Lung (tissue), 12 donors: ENCODE measurements around the gene PLCH1. TPM values are rescaled to one million over a fixed set of nuclear protein-coding genes. Genes with fewer than 3 reads are reported as not detected.

Source experiments
- ATAC-seq: fragments of 200-7000 bp; cut with Tn5 transposase; one replicate; pipeline ENCODE4 v1.9.1; 2020; ENCODE audit warnings: moderate number of reproducible peaks; ENCODE audit not compliant: insufficient read depth, low FRiP score
- DNase-seq, 3 donors: peaks; one replicate each; pipeline ENCODE4 v3.0.0-alpha.2; 2013 to 2017
- H3K27ac ChIP-seq, 2 donors: one replicate each; pipeline ENCODE4 v1.5.1; 2013; ENCODE audit warnings: mild to moderate bottlenecking in 2 of 2, moderate library complexity in 2 of 2, control low read depth in 1 of 2, inconsistent platforms in 1 of 2, low read depth in 1 of 2, low read length in 1 of 2
- H3K27me3 ChIP-seq, 3 donors: one replicate each; pipeline ENCODE4 v1.5.1; 2013; ENCODE audit warnings: low read length in 2 of 3; ENCODE audit not compliant: control insufficient read depth in 3 of 3, insufficient read depth in 3 of 3
- H3K36me3 ChIP-seq, 4 donors: one replicate each; pipeline ENCODE4 v1.5.1; 2013; ENCODE audit warnings: low read length in 4 of 4, mild to moderate bottlenecking in 1 of 4, moderate library complexity in 1 of 4; ENCODE audit not compliant: control insufficient read depth in 4 of 4, insufficient read depth in 4 of 4
- H3K4me1 ChIP-seq, 5 donors: one replicate each; pipeline ENCODE4 v1.5.1; 2013; ENCODE audit warnings: low read length in 5 of 5, mild to moderate bottlenecking in 2 of 5, moderate library complexity in 1 of 5; ENCODE audit not compliant: control insufficient read depth in 5 of 5, insufficient read depth in 5 of 5
- H3K4me3 ChIP-seq: one replicate; pipeline ENCODE4 v1.5.1; 2013; ENCODE audit warnings: mild to moderate bottlenecking, control low read depth, moderate library complexity
- H3K9ac ChIP-seq, 2 donors: one replicate each; pipeline ENCODE4 v1.5.1; 2013; ENCODE audit warnings: low read length in 2 of 2, control low read depth in 1 of 2; ENCODE audit not compliant: insufficient read depth in 1 of 2
- H3K9me3 ChIP-seq, 4 donors: one replicate each; pipeline ENCODE4 v1.5.1; 2013; ENCODE audit warnings: low read length in 3 of 4, mild to moderate bottlenecking in 1 of 4, moderate library complexity in 1 of 4; ENCODE audit not compliant: control insufficient read depth in 4 of 4, insufficient read depth in 3 of 4
- CTCF ChIP-seq: IDR thresholded peaks from 2 replicates; pipeline ENCODE4 v1.5.1; 2012; ENCODE audit warnings: mild to moderate bottlenecking; ENCODE audit errors: control extremely low read depth, extremely low read depth
- WGBS, 2 donors: extraction: QIAGEN DNeasy Blood & Tissue Kit; methylation state at CpG; one replicate each; pipeline ENCODE4 v1.1.7; 2013; 5-methylcytosine and 5-hydroxymethylcytosine counted together
- polyA plus RNA-seq, 2 donors: library from polyadenylated mRNA; stranded (reverse); fragments of 200-250 nt; gene quantifications; one replicate each; pipeline ENCODE4 v1.2.1, GENCODE V29; 2013
- total RNA-seq, 2 donors: library from RNA; depleted of rRNA in 1 of 2; stranded (reverse); fragments of >200 nt in 1 of 2; gene quantifications; one replicate each; pipeline ENCODE4 v1.2.1, GENCODE V29; 2014 to 2021
- donor health status: control.
- donor health status: control.
- donor health status: Bipolar disorder and iron deficiency.
- donor health status: healthy.
- donor health status: DM: yes; HTN: yes; CAD: no.

The PLCH1 gene
- total and polyA plus RNA-seq, 4 donors, result 2.5 to 22.8 (median 9.1) TPM

DNA sequence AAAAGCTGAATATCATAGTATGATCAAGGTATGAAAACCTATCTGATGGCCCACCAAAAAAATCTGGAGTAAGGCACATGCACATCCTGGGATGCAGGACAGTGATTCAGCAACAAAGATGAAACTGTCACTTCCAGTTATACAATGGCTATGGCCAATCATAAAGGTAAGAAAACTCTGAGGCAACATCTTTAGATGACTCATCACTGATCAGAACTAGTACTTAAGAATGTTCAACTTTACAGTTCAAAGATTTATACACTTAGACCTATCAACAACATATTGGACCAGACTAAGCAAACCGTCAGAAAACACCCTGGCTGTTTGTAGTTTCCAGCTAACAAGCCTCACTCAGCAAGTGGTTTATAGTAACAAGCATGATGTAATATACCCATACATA is 21.3 kb upstream of the PLCH1 start:
- Histone ChIP-seq H3K27ac (no peak overlapping the region), H3K4me3 (no peak overlapping the region), H3K9me3 (peaks cover 0 to 7% (median 0%) of the 10 kb centered on the region in 4 donors), H3K4me1 (no peaks in the 10 kb centered on the region), H3K9ac (no peak overlapping the region), H3K27me3 (no peaks in the 10 kb centered on the region), H3K36me3 (peaks cover 2 to 7% (median 4%) of the 10 kb centered on the region in 4 donors)
- 84 to 89% methylated on average over 1 of the region's 1 CpG for whole genome bisulfite sequencing, 2 donors
- ATAC-seq (no peak), DNase-seq (no peak)
- TF ChIP-seq CTCF, result no peak

DNA sequence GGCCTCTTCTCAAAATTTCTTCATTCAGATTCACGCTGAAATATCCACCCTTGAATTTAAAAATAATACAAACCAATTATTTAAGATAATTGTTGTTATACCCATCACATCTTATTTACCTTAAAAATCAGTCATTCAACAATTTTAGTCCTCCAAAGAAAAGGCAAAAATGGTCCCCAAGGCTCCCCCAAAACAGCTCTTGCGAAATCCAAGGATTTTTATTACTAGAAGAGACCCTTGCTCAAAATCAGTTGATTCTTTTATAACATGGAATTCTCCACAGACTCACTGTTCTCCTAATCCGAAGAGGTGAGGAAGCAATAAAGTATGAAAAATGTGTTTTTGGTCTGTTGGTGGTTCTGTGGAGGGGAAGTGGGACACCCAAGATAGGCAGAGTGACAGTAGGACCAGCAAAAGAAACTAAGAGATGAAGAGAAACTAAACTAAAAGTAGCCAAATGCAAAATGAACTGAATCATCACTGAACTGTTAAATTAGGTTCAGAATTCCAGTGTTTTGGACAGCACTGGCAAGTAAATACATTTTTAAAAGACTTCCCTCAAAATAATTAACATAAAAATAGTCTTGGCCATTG is 19.1 kb upstream of the PLCH1 start:
- H3K36me3 ChIP-seq, result peaks cover 0 to 4% (median 2%) of the 10 kb centered on the region in 4 donors
- no peak overlapping the region for H3K27ac ChIP-seq
- WGBS, 2 donors, result 78 to 86% methylated on average over 3 of the region's 3 CpGs
- no peaks in the 10 kb centered on the region for H3K9me3 ChIP-seq
- ATAC-seq, result no peak
- no peak overlapping the region for H3K4me3 ChIP-seq
- DNase-seq, result no peak
- peaks cover 0 to 4% (median 0%) of the 10 kb centered on the region in 5 donors for H3K4me1 ChIP-seq
- H3K9ac ChIP-seq, result no peak overlapping the region
- H3K27me3 ChIP-seq, result no peaks in the 10 kb centered on the region
- TF ChIP-seq CTCF, result no peak

- WGBS, 2 donors, result 95% methylated on average over 4 of the region's 4 CpGs
- Histone ChIP-seq H3K4me3 (no peak overlapping the region), H3K27me3 (no peaks in the 10 kb centered on the region), H3K4me1 (peaks cover 0 to 4% (median 0%) of the 10 kb centered on the region in 5 donors), H3K36me3 (peaks cover 0 to 4% (median 0%) of the 10 kb centered on the region in 4 donors), H3K9ac (no peak overlapping the region), H3K9me3 (no peaks in the 10 kb centered on the region), H3K27ac (no peak overlapping the region)
- TF ChIP-seq CTCF, result no peak
- ATAC-seq, result no peak
- DNase-seq, result no peak
Observed at GRCh38 chr3:155760653-155761052, 15.8 kb upstream of the PLCH1 start.

- Histone ChIP-seq H3K9me3 (no peaks in the 10 kb centered on the region), H3K36me3 (peaks cover 0 to 4% (median 0%) of the 10 kb centered on the region in 4 donors), H3K4me3 (no peak overlapping the region), H3K9ac (no peak overlapping the region), H3K4me1 (peaks cover 0 to 4% (median 0%) of the 10 kb centered on the region in 5 donors), H3K27me3 (no peaks in the 10 kb centered on the region), H3K27ac (no peak overlapping the region)
- WGBS, 2 donors, result 90 to 91% methylated on average over 7 of the region's 7 CpGs
- no peak for DNase-seq
- TF ChIP-seq CTCF, result no peak
- ATAC-seq, result no peak
Observed at GRCh38 chr3:155757577-155757976, 12.7 kb upstream of the PLCH1 start.
